Pancreas (tissue), 10 donors: ENCODE measurements around the gene ZNF530. TPM values are rescaled to one million over a fixed set of nuclear protein-coding genes. Genes with fewer than 3 reads are reported as not detected.

Source experiments
- ATAC-seq, 4 donors: fragments of 200-7000 bp; cut with Tn5 transposase; one replicate each; pipeline versions ENCODE4 v1.8.0 to v1.9.1; 2020; ENCODE audit warnings: mild to moderate bottlenecking in 4 of 4, moderate library complexity in 4 of 4
- DNase-seq, 6 donors: peaks; one replicate each; pipeline ENCODE4 v3.0.0-alpha.2; 2020
- FAIRE-seq: peaks from 2 replicates; lab custom pipeline; 2012; peaks lifted over from hg19 to GRCh38; lab: Jason Lieb, UNC
- H3K27ac ChIP-seq, 4 donors: fragments of 200-600 bp; sonication (generic); 1 replicate in 3 of 4; 2 replicates in 1 of 4; pipeline versions ENCODE4 v1.5.0 to v1.8.0; 2020
- H3K27me3 ChIP-seq, 4 donors: fragments of 200-600 bp; one replicate each; pipeline ENCODE4 v1.8.0; 2021
- H3K36me3 ChIP-seq, 3 donors: fragments of 200-600 bp; sonication (generic) in 1 of 3; one replicate each; pipeline versions ENCODE4 v1.5.0 to v1.8.0; 2020 to 2021
- H3K4me1 ChIP-seq, 3 donors: fragments of 200-600 bp; one replicate each; pipeline ENCODE4 v1.8.0; 2021
- H3K4me3 ChIP-seq, 4 donors: fragments of 200-600 bp; sonication (generic) in 2 of 4; one replicate each; pipeline versions ENCODE4 v1.5.0 to v1.8.0; 2020 to 2021
- H3K9me3 ChIP-seq, 4 donors: fragments of 200-600 bp; one replicate each; pipeline ENCODE4 v1.8.0; 2021
- WGBS, 2 donors: extraction: QIAGEN DNeasy Blood & Tissue Kit; methylation state at CpG; one replicate each; pipeline ENCODE4 v1.1.7; 2013; 5-methylcytosine and 5-hydroxymethylcytosine counted together
- intact Hi-C, 3 donors: fragments of 100-400 bp; cut with DNase I; formaldehyde crosslinking; loops; one replicate each; pipeline versions ENCODE4 v1.11.1 to v1.14.2; 2022
- polyA plus RNA-seq, 2 donors: library from polyadenylated mRNA; stranded (reverse); fragments of 200-250 nt; gene quantifications; one replicate each; pipeline ENCODE4 v1.2.3, GENCODE V29; 2013
- total RNA-seq, 6 donors: library from RNA; stranded (reverse); fragmentation: NEBNext Ultra II Directional in 4 of 6; extraction: Animal tissue kit (Norgen Biotek cat#: 25700) in 4 of 6; gene quantifications; one replicate each; pipeline versions ENCODE4 v1.2.1 to v1.2.4, GENCODE V29; 2021 to 2023
- TF ChIP-seq, protein P1 (sequence below), 4 donors: fragments of 200-600 bp; sonication (generic) in 3 of 4; IDR thresholded peaks; one replicate each; pipeline versions ENCODE4 v1.5.0 to v1.8.0; 2021; ENCODE audit warnings: antibody characterized with exemption in 4 of 4
- donor health status: healthy with polysubstance abuse.
- donor health status: DM: no; HTN: no; CAD: no; lungs with moderate emphysema.
- donor health status: DM: no; HTN: no; CAD: no.
- donor health status: control.
- donor health status: control.
- donor health status: Bipolar disorder and iron deficiency.
- donor health status: DM: yes; HTN: yes; CAD: no.
- donor health status: DM: no; HTN: no; CAD: no.
- donor health status: DM: no; HTN: no; CAD: no.
- donor health status: DM: yes; HTN: yes; CAD: no.

ZNF530 gene
- total and polyA plus RNA-seq, 8 donors, result 0.76 to 2.3 (median 1.1) TPM

DNA sequence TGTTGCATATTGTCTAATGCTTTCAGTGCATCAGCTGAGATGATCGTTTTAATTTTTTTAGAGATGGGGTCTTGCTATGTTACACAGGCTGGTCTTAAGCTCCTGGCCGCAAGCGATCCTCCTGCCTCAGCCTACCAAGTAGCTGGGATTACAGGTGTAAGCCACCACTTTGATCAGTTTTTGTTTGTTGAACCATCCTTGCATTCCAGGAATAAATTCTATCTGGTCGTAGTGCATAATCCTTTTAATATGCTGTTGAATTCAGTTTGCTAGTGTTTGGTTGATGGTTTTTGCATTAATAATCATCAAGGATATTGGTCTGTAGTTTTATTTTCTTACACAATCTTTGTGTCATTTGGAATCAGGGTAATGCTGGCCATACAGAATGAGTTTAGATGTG lies 37.7 kb downstream of the ZNF530 start:
- Histone ChIP-seq H3K36me3 (peaks cover 4 to 62% (median 10%) of the 10 kb centered on the region in 3 donors), H3K4me1 (no peaks in the 10 kb centered on the region), H3K27ac (no peak overlapping the region), H3K4me3 (no peak overlapping the region), H3K27me3 (no peaks in the 10 kb centered on the region), H3K9me3 (peaks cover 0 to 11% (median 0%) of the 10 kb centered on the region in 4 donors)
- FAIRE-seq (no peak), ATAC-seq (no peak), DNase-seq (no peak)
- TF ChIP-seq, protein P1, sequence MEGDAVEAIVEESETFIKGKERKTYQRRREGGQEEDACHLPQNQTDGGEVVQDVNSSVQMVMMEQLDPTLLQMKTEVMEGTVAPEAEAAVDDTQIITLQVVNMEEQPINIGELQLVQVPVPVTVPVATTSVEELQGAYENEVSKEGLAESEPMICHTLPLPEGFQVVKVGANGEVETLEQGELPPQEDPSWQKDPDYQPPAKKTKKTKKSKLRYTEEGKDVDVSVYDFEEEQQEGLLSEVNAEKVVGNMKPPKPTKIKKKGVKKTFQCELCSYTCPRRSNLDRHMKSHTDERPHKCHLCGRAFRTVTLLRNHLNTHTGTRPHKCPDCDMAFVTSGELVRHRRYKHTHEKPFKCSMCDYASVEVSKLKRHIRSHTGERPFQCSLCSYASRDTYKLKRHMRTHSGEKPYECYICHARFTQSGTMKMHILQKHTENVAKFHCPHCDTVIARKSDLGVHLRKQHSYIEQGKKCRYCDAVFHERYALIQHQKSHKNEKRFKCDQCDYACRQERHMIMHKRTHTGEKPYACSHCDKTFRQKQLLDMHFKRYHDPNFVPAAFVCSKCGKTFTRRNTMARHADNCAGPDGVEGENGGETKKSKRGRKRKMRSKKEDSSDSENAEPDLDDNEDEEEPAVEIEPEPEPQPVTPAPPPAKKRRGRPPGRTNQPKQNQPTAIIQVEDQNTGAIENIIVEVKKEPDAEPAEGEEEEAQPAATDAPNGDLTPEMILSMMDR (IDR thresholded peaks at IDR 0.05), result no peak
- intact Hi-C loops, result no loop called here
- 95 to 97% methylated on average over 4 of the region's 4 CpGs for WGBS, 2 donors

DNA sequence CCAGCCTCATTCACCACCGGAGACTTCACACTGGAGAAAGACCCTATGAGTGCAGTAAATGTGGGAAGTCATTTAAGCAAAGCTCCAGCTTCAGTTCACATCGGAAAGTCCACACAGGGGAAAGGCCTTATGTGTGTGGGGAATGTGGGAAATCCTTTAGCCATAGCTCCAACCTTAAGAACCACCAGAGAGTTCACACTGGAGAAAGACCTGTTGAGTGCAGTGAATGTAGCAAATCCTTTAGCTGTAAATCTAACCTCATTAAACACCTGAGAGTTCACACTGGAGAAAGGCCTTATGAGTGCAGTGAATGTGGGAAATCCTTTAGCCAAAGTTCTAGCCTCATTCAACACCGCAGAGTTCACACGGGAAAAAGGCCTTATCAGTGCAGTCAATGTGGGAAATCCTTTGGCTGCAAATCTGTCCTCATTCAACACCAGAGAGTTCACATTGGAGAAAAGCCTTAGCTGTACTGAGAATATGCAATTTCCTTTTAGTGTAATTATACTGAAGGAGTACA lies 42.1 kb downstream of the ZNF530 start:
- H3K4me1 ChIP-seq, result no peaks in the 10 kb centered on the region
- H3K27ac ChIP-seq, result no peak overlapping the region
- intact Hi-C loops, result no loop called here
- TF ChIP-seq, protein P1 (IDR thresholded peaks at IDR 0.05), result no peak
- no peak for FAIRE-seq
- DNase-seq, result no peak
- no peak for ATAC-seq
- H3K27me3 ChIP-seq, result no peaks in the 10 kb centered on the region
- WGBS, 2 donors, result 95 to 96% methylated on average over 4 of the region's 4 CpGs
- peaks cover 4 to 48% (median 10%) of the 10 kb centered on the region in 3 donors for H3K36me3 ChIP-seq
- no peak overlapping the region for H3K4me3 ChIP-seq
- H3K9me3 ChIP-seq, result peaks cover 0 to 11% (median 0%) of the 10 kb centered on the region in 4 donors

DNA sequence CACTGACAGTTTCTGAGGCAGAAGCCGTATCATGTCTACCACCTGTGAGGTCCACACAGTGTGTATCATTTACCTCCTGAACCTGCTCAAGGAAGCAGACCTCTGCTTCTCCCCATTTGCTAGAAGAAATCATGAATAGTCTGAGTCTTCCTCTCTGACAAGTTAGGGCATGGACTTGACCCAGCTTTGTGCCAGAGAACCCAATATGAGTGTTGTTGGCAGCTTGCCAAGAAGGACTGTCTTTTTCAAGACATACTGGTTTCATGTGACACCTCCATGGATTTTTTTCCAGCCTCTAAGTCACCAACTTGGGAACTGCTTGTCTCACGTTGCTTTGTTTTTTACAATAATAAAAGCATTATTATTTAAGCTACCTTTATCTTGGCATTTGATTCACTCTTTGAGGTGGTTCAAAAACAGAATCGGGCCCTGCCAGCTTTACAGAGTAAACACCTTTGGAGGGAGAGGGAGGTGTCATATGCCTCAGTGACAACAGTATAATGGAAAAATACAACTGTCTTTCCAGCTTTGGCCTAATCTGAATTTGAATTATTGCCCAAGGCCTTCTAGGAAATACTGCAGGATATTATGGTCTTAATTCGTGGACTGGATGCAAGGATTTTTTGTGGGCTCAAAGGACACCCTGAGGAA lies 42.8 kb downstream of the ZNF530 start:
- no peak for FAIRE-seq
- DNase-seq, result no peak
- Histone ChIP-seq H3K27ac (no peak overlapping the region), H3K4me1 (no peaks in the 10 kb centered on the region), H3K27me3 (no peaks in the 10 kb centered on the region), H3K4me3 (no peak overlapping the region), H3K9me3 (peaks cover 0 to 5% (median 0%) of the 10 kb centered on the region in 4 donors), H3K36me3 (peaks cover 4 to 42% (median 10%) of the 10 kb centered on the region in 3 donors)
- TF ChIP-seq, protein P1 (IDR thresholded peaks at IDR 0.05), result no peak
- intact Hi-C loops, result no loop called here
- ATAC-seq, result no peak
- 80% methylated on average over 4 of the region's 4 CpGs for WGBS, 2 donors

DNA sequence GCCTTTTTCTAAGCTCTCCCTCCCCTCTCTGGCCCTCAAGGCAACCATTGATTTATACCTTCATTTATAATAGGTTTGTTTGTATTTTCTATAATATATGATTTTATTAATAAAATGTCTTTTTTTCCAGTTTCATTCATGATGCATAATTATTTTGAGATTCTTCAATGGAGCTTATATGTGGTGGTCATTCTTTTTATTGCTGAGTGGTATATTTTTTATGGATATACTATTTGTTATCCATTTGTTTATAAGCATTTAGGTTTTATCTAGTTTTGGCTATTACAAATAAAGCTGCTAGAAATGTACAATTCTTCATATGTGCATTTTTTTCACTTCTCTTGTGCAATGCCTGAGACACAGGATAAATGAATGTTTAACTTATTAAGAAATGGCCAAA lies 44.0 kb downstream of the ZNF530 start:
- DNase-seq (no peak), FAIRE-seq (no peak), ATAC-seq (no peak)
- H3K27ac ChIP-seq, result no peak overlapping the region
- no peaks in the 10 kb centered on the region for H3K4me1 ChIP-seq
- TF ChIP-seq, protein P1 (IDR thresholded peaks at IDR 0.05), result no peak
- intact Hi-C loops, result no loop called here
- H3K9me3 ChIP-seq, result peaks cover 0 to 5% (median 0%) of the 10 kb centered on the region in 4 donors
- no peak overlapping the region for H3K4me3 ChIP-seq
- H3K27me3 ChIP-seq, result no peaks in the 10 kb centered on the region
- H3K36me3 ChIP-seq, result peaks cover 4 to 34% (median 10%) of the 10 kb centered on the region in 3 donors
